Endometrial microvascular endothelial cells (primary cell): Measurements from ENCODE around the gene ASS1. TPM values are rescaled to one million over a fixed set of nuclear protein-coding genes. Genes with fewer than 3 reads are reported as not detected.

ENCODE experiments used
- in situ Hi-C: cut with HindIII; loops from 2 replicates; pipeline ENCODE4 v1.10.0; 2017; ENCODE audit warnings: low sequenced_read_pairs, low pct_unique_long_range_greater_than_20kb; ENCODE audit errors: inconsistent ontology term
- total RNA-seq: library from RNA; depleted of rRNA; stranded (reverse); fragments of >200 nt; gene quantifications from one replicate; pipeline ENCODE4 v1.2.3, GENCODE V29; 2015; ENCODE audit errors: inconsistent ontology term

Gene ASS1
- total RNA-seq, 1 donor from 2014 or later = 0.93 TPM

- in situ Hi-C loops = no loop called here
Measured at GRCh38 chr9:130513078-130513477, 68.3 kb downstream of the ASS1 start.

GRCh38 chr9:130518233-130518632 is 73.5 kb downstream of the ASS1 start:
- in situ Hi-C loops = no loop called here

DNA sequence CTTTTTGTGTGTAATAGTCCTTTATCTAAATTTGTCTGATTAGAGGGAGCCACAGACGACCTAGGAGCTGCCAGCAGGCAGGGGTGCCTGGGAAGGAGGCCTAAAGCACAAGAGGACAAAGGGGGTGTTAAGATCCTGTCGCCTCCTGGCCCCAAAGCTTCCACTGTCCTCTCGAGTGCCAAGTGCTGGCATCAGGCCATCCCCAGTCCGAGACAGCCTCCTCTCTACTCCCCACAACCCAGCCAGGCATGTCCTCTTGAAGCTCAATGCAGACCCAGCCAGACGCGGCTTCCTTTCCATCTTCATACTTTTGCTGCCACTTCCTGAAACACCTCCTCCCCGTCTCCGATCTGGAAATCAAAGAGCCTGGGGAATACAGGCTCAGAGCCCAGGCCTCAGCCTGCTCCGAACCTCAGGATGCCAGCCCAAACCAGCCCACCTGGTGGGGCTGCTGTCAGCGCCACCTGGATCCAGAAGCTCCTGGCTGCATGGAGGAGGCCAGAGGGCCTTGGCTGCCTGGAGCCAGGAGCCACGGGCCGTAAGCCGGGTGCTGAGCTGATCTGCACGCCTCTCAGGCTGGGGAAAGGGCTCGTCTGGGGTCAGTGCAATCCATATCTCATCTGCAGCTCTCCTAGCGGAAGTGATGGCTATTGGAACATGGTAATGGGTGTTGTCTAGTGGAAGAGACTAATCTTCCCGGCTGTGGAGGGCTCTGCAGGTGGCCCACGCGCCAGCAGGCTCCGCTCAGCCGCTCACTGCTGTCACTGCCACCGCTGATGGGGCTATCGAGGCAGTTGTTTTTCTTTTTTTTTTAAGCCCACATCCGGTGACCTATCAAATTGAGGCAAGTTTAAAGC is 74.4 kb downstream of the ASS1 start:
- in situ Hi-C loops = no loop called here

GRCh38 chr9:130519927-130520326 is 75.2 kb downstream of the ASS1 start:
- in situ Hi-C loops = no loop called here

- in situ Hi-C loops = no loop called here
Measured at GRCh38 chr9:130521715-130522114, 77.0 kb downstream of the ASS1 start.

DNA sequence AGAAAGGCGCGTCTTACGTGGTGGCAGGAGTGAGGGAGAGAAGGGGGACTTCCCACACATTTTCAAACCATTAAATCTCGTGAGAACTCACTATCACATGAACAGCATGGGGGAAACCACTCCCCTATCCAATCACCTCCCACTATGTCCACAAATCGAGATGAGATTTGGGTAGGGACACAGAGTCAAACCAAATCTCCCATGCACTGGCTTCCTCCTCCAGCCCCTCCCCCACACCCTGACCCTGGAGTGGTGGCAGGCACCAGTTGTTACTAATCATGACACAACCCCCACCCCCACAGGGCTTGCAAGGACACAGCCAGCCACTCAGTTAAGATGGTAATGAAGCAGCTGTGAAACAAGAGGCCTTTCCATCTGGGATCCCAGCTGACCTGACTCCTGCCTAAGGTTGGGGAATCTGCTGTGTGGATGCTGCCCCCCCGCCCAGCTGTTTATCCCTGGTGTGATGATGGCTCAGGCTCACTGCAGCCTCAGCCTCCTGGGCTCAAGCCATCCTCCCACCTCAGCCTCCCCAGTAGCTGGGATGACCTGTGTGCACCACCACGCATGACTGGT is 77.6 kb downstream of the ASS1 start:
- in situ Hi-C loops = no loop called here

GRCh38 chr9:130523921-130524320 is 79.2 kb downstream of the ASS1 start:
- in situ Hi-C loops = no loop called here

DNA sequence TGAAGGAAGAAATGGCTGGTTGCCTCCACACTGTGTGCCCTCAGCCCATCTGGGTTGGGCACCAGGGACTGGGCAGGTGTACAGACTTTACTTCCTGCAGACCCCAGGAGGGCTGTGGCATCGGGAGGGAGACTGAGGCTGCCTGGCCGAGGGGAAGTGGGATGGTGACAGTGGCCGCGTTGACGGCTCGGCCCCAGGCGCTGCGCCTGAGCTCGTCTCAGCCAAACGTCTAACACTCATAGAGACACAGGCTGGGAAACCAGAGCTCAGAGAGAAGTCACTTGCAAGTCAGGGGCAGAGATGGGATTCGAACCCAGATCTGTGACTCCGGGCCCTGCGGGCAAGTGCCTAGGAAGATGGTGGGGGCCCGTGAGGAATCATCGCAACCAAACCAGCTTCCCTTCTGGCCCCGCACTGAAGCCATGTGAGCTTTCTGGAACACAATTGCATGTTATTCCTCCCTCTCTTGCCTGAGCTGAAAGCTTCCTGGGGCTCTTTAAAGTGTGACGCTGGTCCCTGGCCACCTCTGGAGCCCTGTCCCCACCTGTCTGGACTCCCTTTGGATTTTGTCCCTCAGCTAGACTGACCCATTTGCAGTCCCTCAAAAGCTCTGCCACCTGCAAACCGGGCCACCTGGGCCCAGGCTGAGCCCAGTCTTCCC is 81.6 kb downstream of the ASS1 start:
- in situ Hi-C loops = no loop called here

- in situ Hi-C loops = no loop called here
Measured at GRCh38 chr9:130526854-130527650, 82.3 kb downstream of the ASS1 start.

DNA sequence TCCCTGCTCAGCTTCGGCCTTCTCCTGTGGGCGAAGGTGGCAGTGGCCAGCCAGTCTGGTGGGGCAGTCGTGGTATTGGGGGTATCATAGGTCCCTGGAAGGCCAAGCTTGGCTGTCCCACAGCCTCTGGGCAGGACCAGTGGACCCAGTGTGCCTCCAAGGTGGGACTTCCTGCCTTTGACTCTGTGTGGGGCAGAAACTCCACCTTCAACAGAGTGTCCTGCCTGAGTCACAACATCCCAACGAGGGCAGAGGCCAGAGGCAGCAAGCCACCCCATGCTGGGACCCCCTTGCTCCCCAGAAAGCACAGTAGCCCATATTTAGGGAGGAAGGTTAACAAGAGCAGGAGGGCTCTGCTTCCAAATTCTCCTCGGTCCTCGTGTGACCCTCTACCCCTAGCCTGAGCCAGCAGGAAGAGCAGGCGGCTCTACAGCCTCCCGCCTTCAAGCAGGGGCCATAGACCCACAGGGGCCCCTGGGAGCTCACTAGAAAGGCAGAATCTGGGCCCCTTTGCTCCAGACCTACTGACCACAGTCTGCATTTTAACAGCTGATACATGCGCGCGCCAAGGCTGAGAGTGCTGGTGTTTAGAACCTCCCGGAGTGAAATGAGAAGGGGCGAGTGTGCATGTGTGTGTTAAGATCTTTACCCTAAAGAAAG is 83.0 kb downstream of the ASS1 start:
- in situ Hi-C loops = no loop called here

DNA sequence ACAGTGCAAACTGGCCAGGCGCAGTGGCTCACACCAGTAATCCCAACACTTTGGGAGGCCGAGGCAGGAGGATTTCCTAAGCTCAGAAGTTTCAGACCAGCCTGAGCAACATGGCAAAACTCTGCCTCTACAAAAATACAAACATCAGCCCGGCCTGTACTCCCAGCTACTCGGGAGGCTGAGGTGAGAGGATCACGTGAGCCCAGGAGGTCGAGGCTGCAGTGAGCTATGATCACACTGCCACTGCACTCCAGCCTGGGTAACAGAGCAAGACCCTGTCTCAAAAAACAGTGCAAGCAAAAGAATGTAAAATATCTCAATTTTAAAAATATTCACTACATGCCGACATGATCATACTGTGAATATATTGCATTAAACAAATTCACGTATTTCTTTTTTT is 83.9 kb downstream of the ASS1 start:
- in situ Hi-C loops = no loop called here

- in situ Hi-C loops = no loop called here
Measured at GRCh38 chr9:130530938-130531337, 86.2 kb downstream of the ASS1 start.

- in situ Hi-C loops = no loop called here
Measured at GRCh38 chr9:130531670-130532069, 86.9 kb downstream of the ASS1 start.

DNA sequence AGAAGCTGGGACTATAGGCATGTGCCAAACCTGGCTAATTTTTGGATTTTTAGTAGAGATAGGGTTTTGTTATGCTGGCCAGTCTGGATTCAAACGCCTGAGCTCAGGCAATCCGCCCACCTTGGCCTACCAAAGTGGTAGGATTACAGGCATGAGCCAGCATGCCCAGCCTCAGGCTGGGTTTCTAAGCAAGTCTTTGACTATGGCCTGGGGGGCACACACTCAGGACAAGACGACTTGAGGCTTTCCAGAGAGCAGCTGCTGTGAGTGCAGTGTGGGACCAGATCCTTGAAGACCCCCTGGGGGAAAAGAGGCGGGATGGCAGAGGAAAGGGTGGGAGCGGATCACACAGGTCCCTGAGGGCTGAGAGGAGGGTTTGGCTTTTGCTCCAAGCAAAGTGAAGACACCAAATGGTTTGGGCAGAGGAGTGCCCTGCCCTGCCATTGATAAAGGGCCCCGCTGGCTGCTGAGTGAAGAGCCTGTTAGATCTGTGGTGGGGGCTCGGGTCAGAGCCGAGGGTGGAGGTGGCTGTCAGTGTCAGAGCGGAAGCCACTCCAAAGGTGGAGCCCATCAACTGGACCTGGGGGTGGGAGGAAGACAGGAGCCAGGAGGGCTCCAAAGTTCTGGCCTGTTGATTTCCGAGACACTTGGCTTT is 87.8 kb downstream of the ASS1 start:
- in situ Hi-C loops = no loop called here

DNA sequence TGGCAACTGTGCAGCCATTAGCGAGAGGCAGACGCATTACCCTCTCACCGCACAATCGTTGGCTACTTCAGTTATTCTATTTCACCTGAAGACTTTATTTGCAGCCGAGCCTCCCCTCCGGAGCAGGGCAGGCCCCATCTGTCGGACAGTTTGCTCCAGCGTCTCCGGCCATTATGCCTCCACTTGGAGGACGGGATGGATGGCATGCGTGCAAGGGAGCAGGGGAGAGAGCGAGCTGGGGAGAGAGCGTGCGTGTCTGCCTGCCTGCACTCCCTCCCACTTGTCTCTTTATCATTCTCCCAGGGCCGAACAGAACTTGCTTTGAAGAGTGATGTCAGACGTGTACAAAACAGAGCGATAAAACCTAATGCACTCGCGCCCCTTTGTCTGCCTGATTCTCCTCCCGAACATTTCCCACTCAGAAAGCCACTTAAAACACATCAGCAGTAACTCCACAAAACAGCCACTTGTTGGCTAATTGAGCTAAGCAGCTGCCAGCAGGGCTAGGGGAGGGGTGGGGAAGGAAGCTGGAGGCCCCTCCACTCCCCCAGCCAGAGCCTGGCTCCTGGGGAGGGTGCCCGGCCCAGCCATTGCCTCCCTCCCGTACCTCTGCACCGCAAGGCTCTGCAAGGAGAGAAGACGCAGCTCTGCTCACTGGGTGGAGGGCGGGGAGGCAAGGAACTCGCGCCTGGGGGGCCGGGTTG is 91.2 kb downstream of the ASS1 start:
- in situ Hi-C loops = no loop called here

DNA sequence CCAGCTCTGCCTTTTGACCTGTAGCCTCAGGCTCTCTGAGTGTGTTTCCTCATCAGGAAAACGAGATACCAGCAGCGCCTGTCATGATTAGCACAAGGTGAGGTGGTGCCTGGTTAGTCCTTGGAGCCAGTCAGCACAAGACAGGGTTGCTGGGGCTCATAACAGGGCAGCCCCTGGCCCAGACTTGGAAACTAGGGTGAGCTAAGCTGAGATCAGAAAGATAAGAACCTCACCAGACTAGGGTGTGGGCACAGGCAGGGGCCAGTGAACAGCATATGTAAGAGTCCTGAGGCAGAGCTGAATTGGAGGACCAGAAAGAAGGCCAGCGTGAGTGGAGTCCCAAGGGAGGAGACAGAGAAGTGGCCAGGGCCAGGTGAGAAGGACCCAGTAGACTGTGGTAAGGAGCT is 91.9 kb downstream of the ASS1 start:
- in situ Hi-C loops = no loop called here

DNA sequence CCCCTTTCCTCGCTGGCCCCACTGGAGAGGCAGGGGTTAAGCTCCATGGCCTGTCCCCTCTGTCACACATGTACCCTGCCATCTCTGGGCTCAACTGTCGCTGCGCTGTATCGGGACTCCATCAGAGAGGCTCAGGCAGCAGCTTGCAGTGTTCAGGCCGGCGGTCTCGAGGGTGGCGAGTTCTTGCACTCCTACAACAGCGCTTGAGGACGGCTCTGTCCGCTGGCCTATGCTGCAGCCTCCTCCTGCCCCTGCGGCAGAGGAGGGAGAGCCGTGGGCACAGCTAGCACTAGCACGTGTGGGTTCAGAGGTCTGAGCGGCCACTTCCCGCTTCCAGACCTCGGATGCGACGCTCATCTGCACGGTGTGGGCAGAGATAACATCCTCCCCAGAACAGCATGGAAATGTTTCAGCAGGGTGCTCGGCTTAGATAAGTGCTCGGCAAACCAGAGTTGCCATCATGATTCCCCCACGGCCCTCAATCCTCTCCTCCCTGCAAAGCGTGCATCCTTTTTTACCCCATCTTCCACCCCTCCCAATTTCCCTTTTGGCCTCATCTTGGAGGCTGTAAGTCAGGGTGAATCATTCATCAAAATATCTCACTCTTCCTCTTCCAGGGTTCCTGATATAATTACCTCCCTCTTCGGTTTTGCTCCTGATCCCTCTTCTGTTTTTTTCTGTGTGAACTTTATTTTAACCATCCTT is 92.7 kb downstream of the ASS1 start:
- in situ Hi-C loops = no loop called here
